Measurements from ENCODE around the gene MRPL34.
"Not testable (repeated sequence)": the region's sequence is repeated elsewhere in the genome, so short reads cannot be mapped to it uniquely, and the experiment has no call there.

Gene MRPL34

DNA sequence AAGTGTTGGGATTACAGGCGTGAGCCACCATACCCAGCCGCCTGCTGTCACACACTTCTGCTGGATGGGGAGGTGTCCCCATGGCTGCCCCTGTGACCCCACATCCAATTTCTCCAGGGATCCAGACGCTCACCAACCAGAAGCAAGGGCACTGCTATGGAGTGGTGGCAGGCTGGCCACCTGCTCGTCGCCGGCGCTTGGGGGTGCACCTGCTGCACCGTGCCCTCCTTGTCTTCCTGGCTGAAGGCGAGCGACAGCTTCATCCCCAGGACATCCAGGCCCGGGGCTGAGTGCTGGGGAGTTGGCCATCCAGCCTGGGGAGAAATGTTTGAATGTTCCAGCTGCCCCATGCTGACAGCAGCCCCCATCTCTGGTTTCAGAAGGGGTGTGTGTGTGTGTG is 19.4 kb upstream of the MRPL34 start:
- no peak for DNase-seq

DNA sequence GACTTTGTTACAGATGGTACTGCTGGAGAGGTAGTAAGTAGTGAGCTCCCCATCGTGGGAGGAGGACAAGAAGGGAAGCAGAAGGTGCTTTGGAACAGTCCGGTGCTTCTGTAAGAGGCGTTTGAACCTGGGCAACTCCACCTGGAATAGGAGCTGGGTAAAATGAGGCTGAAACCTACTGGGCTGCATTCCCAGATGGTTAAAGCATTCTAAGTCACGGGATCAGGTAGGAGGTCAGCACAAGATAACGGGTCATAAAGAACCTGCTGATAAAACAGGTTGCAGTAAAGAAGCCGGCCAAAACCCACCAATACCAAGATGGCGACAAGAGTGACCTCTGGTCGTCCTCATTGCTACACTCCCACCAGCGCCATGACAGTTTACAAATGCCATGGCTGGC is 18.9 kb upstream of the MRPL34 start:
- DNase-seq, result no peak

DNA sequence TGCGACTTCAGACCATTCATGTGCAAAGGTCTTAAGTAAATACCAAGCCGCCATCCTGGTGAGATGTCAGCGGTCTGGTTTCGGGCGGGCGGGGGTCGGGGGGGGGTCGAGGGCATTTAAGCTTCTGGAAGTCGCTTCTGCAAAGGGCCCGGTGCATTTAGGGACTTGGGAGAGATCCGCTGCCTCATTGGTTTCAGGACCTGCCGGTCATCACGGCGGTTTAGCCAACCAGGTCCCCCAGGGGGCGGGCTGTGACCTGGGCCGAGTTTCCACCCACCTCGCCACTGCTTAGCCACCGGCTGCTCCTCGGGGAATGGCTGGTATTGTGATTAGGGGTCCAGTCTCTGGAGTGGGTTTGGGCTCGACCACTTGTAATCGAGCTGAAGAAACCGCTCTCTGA is 16.2 kb upstream of the MRPL34 start:
- DNase-seq, result peak; percentile 39

DNA sequence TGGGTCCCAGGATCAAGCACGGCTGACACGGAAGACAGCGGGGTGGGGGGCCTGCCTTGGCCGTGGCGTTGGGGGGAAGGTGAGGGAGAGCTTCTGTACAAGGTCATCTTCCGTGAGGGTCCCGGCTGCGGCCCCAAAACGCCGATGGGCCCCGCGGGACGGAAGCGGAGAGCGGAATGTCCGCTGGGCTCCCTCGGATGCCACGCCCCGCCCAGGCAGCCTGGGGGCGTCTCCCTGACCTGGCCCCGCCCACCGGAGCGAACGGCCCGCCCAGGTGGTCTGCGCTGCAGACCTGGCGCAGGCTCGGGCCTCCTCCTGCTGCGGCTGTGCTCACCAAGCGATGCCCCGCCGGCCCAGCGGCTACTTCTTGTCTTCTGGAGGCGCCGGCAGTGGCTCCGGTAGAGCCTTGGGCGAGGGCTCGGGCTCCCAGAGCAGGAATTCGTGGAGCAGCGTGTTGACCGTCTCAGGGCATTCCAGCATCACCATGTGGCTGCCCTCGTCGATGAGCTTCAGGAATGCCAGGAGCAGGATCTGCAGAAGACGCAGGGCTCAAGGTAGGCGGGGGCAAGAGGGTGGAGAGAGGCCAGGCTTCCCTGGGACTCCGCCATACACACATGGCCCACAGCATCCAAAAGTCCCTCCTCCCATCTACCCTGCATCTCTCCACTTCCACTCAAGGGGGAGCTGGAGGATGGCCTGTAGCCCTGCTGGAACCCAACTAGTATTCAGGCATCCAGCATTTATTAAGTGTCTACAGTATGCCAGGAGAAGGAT is 13.2 kb upstream of the MRPL34 start:
- DNase-seq, result peak; percentile 80

DNA sequence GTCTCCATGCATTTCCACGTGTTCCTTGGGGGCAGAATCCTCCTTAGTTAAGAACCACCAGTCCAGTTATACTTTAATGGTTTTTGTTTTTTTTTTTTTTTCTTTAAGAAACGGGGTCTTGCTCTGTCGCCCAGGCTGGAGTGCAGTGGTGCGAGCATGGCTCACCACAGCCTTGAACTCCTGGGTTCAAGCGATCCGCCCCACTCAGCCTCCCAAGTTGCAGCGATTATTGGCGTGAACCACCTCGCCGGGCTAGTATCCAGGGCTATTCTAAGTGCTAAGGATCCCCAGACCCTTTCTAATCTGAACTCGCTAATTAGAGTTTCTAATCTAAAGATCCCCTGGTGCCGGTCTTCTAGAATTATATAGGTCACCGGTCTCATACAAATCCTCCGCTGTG is 12.1 kb upstream of the MRPL34 start:
- DNase-seq, result no peak

DNA sequence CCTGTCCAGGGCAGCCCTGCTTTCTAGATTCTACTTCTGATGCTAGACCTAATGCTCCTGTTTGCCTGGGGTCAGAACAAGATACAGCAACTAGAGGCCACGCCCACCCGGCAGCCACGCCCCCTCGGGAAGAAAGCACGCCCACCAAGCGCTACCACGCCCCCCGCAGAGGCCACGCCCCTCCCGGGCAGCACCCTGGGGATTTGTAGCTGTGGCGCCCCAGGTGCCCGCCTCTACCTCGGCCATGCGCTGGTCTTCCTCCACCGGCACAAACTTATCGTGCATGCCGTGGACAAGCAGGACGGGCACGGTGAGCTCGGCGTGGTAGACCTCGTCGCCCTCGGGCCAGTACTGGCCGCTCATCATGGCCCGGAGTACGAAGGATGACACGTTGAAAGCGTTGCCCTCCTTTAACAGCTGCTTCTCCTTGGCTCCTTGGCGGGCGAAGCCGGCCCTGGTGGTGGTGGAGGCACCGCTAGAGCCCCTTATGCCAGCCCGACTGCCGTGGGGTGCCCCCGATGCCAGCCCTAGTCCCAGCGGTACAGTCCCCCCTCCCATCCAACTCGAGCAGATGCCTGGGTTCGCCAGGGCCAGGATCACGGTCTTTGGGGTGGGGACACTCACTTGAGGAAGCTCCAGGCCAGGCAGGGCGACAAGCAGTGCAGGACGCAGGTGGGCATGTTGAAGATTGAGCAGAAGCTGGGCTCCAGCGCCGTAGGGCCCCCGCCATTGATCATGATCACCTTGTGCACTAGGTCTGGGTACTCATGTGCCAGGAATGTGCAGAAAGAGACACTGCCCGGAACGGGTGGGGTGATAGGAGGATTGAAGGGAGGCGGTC is 11.4 kb upstream of the MRPL34 start:
- DNase-seq, result peak; percentile 45

DNA sequence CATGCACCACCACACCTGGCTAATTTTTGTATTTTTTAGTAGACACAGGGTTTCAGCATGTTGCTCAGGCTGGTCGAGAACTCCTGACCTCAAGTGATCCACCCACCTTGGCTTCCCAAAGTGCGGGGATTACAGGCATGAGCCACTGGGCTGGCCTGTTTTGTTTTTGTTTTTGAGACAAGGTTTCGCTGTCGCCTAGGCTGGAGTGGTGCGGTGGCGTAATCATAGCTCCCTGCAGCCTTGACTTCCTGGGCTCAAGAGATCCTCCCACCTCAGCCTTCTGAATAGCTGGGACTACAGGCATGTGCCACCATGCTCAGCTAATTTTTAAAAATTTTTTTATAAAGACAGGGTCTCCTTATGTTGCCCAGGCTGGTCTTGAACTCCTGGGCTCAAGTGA is 10.1 kb upstream of the MRPL34 start:
- DNase-seq, result not testable (repeated sequence)

DNA sequence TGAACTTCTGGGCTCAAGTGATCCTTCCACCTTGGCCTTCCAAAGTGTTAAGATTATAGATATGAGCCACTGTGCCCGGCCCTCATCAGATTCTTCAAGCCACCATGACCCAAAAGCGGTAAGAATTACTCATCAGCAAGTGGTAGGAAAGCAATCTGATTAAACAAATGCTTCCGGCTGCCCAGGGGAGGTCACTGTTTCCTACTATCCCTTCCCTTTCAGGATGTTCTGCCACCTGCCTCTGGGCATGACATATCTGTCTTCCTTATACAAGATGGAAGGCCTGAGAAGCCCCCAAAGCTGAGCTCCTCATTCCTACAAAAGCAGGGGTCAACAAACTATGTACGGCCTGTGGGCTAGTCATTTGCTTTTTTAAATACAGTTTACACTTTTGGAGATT is 9.4 kb upstream of the MRPL34 start:
- DNase-seq, result no peak

DNA sequence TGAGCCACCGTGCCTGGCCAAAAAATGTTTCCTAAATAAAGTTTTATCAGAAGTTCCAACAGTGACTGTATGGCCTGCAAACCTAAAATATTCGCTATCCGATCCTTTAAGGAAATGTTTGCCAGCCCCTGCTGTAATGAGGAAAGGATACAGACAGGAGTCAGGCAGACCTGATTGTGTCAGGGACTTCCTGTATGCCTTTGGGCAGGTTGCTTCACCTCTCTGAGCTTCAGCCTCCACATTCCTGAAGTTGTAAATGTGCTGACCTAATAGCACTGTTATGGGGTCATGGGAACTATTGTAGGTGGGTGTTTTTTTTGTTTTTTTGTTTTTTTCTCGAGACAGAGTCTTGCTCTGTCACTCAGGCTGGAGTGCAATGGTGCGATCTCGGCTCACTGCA is 8.7 kb upstream of the MRPL34 start:
- DNase-seq, result no peak

DNA sequence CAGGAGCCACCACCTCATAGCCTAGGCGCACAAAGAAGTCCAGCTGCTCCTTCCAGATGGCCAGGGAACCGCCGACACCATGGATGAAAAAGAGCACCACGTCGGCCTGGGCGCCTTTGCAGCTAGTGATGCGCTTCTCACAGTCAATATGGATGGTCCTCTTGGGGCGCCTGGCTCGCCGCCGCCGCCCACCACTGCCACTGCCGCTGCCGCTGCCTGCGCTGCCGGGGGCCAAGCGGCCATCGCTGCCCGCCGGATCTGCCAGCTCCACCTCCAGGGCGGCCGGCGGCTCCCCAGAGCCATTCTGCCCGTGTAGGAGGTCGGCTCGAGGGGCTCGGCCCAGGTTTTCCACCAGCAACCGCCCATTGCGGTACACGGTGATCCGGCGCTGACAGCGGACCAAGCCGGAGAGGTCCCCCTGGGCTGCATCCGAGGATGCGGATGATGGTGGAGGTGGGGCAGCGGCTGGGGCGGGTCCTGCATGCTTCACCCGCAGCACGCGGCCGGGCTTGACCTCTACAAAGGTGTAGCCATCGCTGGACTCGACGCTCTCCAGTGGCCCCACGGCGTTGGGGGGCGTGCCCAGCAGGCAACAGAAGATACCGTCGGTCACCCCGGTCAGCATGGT is 4.6 kb upstream of the MRPL34 start:
- no peak for DNase-seq

DNA sequence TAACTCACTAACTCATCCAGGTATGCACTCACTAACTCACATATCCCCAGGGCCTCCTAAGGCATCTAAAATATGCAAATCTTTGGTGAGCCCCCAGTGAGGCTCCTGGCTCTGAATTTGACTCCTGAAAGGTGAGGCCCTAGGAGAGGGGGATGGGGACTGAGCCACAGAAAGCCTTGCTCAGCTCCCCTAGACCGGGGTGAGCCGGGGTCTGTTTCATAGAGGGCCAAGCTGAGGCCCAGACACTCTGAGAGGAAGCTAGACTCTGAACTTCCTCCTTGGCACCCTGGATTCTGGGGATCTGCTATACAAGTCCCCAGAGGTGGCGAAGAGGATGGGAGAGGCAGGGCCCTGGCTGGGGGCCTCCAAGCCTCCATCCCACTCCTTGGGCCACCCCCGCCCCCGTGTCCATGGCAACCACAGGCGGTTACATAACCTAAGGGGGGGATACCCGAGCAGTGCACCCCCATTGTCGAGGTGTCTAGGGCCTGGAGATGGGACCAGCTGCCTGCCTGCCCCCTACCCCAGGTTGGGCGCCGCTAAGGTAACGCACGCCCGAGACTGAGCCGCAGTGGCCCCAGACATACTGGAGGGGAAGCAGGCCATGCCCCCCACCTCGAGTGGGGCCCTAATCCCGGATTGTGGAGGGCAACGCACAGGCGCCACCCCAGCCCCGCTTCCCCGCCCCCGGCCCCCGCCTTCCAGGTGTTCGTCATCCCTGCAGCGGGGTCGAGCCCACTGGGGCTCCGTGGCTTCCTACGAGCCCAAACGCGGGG is 3.1 kb upstream of the MRPL34 start:
- DNase-seq, result peak; percentile 16

DNA sequence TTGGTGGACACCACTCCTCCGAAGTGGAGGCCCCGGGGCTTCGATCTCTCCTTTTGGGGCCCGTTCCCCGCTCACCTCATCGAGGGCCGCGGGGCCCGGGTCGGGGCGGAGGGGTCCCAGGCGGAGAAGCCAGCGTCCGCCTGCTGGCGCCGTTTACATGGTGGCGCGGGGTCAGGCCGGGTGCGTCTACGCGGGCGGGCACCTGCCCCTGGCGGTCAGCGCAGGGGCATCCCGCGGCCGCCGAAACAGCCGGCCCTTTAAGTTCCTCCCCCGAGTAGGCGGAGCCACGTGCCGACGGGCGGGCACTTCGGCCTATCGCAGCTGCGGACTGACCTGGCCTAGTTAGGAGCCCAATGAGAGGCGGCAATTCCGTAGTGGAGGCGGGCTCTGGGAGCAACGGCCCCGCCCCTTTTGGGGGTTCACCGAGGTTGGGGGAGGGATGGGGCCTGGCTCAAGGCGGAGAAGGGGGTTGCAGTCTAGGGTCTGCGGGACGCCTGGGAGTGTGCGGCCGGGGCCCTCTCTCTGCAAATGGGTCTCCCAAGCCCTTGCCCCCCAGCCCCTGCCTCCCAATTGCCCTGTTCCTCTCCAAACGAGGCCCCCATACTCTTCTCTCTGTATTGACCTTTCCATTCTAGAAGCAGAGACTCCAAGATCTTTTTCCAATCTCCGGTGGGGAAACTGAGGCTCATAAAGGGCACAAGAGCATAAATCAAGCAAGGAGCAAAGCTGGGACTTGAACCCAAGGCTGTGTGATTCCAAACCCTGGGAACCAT is 2.3 kb upstream of the MRPL34 start, which contains the start of gene ABHD8:
ABHD8 (minus strand) TSS at position 259 of the 773 bp plus-strand sequence. CDS start 1,809 bp downstream, outside the sequence.
- DNase-seq, result peak; percentile 95

DNA sequence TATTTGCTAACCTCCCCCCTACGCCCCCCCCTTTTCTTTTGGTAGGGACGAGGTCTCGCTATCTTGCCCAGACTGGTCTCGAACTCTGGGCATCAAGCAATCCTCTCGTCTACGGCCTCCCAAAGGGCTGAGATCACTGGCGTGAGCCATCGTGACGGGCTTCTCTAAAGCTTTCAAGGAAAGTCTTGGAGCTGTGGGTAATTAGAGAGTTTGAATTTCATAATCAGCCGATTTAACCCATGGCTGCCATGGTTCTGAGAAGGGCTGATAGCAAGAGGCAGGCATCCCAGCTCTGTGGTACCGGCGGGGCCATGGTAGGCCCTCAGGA is 1.8 kb upstream of the MRPL34 start:
- no peak for DNase-seq

DNA sequence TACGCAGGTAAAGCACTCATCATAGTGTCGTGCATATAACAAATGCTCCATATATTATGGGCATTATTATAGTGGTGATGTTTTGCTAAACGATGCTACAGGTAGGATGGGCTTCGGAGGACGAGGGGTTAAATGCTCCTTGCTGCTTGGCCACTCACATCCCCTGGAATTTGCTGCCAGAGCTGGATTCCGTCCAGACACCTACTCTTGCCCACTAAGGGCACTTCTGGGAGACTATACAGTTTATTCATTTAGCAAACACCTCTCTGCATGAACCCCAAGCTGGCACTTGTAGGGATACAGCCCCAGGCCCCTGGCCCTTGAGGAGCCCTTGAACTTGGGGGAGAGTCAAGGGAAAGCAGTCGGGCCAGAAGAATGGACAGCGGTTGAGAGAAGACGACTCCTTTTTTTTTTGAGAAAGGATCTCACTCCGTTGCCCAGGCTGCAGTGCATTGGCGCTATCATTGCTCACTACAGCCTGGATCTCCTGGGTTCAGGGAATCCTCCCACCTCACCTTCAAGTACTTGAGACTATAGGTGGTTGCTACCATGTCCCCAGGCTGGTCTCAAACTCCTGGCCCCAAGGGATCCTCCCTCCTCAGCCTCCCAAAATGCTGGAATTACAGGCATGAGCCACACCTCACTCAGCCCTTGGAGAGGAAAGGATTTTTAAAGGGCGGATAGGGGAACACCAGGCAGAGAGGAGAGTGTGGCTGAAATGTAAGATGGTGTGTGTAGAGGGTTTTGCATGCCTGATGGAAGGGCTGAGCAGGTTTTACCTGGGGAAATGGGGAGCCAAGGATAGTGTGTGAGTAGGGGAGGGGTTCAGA is 1.1 kb upstream of the MRPL34 start:
- no peak for DNase-seq

DNA sequence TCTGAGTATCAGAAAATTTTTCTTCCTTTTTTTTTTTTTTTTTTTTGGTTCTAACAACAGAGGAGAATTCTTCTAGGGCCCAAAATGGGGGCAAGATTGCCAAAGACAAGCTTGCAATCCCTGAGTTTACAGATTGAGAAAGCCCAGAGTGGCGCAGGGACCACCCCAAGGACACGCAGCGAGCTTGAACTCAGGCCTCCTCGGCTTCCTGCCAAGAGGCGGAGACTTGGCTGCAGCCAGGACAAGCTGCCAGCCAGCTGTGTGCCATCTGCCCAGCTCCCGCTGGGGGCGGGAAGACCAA is 506 bp upstream of the MRPL34 start:
- DNase-seq, result no peak

DNA sequence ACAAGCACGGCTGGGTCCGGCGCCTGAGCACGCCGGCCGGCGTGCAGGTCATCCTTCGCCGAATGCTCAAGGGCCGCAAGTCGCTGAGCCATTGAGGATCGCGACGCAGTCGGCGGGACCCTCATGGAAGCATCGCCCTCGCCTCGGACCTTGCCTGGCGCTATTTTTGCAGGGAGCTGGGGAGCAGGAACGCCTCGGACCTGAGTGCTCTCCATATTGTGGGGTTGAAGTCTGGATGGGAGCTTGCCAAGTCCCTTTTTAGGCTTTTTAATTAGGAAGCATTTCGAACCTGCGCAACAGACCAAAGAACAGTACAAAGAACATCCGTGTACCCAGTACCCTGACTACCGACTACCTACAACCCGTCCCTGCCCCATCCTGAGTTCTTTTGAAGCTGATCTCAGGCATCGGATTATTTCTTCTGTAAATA is 628 bp downstream of the MRPL34 start:
- no peak for DNase-seq

DNA sequence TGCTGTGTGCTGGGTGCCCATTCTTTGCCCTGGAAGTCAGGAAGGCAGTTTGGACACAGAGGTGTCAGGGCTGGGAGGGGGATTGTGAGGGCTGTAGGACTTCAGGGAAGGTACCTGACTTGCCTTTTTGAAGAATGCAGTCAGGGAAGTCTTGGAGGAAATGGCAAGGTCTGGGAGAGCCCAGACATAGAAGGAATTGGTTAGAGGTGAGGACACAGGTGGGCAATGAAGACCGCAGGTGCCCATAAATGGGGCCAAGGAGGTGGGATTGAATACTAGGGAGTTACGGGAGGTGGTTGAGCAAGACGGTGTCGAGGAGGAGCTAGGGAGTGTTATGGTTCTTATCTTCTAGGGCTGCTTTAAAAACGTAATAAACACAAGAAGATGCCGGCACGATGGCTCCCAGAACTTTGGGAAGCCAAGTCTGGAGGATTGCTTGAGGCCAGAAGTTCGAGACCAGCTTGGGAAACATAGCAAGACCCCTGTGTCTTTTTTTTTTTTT is 2.3 kb downstream of the MRPL34 start:
- DNase-seq, result no peak

DNA sequence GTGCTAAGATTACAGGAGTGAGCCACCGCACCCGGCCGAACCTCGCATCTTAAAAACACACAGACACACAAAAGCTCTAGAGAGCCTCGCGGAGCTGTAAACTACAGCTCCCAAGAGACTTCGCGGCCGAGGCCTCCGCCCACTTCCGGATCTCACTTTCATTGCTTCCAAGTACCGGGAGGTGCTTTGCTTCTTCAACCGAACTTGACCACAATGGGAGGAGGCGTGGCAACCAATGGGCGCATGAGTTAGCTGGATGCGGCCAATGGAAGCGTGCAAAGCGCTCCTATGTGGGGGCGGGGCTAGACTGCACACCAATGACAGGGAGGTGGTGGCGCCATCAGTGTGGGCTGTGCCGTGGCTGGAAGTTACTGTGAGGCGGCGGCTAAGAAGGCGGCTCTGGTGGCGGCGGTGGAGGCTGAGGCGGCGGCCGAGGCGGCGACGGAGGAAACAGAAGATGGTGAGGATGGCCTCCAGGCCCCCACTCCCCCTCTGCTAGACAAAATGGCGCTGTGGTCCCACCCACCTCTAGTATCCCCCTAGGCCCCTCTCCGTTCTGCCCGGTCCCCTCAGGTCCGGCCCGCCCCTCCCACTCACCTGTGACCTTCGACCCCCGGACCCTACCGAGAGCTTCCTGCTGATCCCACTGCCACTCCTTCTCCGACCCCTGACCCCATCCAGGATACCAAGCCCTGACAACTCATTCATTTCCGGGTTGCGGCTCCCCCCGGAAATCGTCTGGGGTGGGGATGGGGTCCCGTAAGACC is 3.7 kb downstream of the MRPL34 start, which contains the start of gene DDA1:
DDA1 (plus strand) TSS at position 366 of the 767 bp plus-strand sequence; CDS start at position 458, 92 bp downstream.
- peak; percentile 100 for DNase-seq

DNA sequence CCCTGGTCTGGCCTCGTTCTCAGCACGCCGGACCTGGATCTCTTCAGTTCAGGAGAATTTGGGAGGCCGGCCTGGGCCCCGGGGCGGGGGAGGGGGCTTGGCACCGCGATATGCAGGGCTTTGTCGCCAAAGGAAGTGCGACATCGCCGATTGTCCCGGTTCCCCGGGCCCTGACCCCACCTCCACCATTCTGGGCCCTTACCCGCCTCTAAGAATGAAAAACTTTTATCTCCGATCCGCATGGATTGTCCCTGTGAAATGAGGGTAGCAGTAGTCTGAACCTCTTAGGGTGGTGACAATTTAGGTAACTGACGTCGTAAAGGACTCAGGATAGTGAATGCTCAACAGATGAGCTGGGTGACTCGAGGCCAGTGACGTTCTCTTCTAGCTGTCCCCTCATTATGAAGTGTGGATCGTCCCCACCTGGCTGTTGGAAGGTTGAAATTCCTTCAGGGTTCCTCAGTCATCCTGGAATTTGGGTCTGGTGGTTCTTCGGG is 4.3 kb downstream of the MRPL34 start:
- DNase-seq, result no peak

All from CD4-positive, alpha-beta T cell treated with Interleukin-6 for 4 hours (primary cell).